Keratinocyte (primary cell): ENCODE measurements around the gene TFEC. TPM values are rescaled to one million over a fixed set of nuclear protein-coding genes. Genes with fewer than 3 reads are reported as not detected.

Source experiments
- DNase-seq: peaks from one replicate; pipeline ENCODE4 v3.0.0-alpha.2; 2011; ENCODE audit warnings: low read depth, missing footprints, low spot score
- FAIRE-seq: peaks from 2 replicates; lab custom pipeline; 2011; peaks lifted over from hg19 to GRCh38; lab: Jason Lieb, UNC
- H2AFZ ChIP-seq: 2 replicates; pipeline ENCODE4 v1.6.0; 2012; ENCODE audit warnings: low read length, control low read depth, inconsistent platforms; ENCODE audit not compliant: control insufficient read depth
- H3K27ac ChIP-seq: 2 replicates; pipeline ENCODE4 v1.5.1; 2011; ENCODE audit warnings: low read length; ENCODE audit not compliant: control insufficient read depth, insufficient read depth
- H3K27me3 ChIP-seq: 3 replicates; pipeline ENCODE4 v1.6.0; 2011; ENCODE audit warnings: low read length; ENCODE audit not compliant: control insufficient read depth, insufficient read depth; ENCODE audit errors: extremely low read depth
- H3K36me3 ChIP-seq, 2 experiments: 2 replicates in 1 of 2; 3 replicates in 1 of 2; pipeline ENCODE4 v1.5.1; 2011; ENCODE audit warnings: low read length in 2 of 2, mild to moderate bottlenecking in 1 of 2; ENCODE audit not compliant: control insufficient read depth in 2 of 2, insufficient read depth in 2 of 2; ENCODE audit errors: extremely low read depth in 1 of 2
- H3K4me1 ChIP-seq: 3 replicates; pipeline ENCODE4 v1.5.1; 2011; ENCODE audit warnings: low read length; ENCODE audit not compliant: control insufficient read depth, insufficient read depth; ENCODE audit errors: extremely low read depth
- H3K4me2 ChIP-seq: 3 replicates; pipeline ENCODE4 v1.6.0; 2011; ENCODE audit warnings: low read depth, low read length; ENCODE audit not compliant: control insufficient read depth, insufficient read depth; ENCODE audit errors: extremely low read depth
- H3K4me3 ChIP-seq, 3 experiments: fragments of 200-600 bp in 1 of 3; sonication (generic) in 1 of 3; 2 replicates in 2 of 3; 3 replicates in 1 of 3; pipeline ENCODE4 v1.5.1; 2011 to 2016; ENCODE audit warnings: low read length in 3 of 3, mild to moderate bottlenecking in 3 of 3, control low read depth in 2 of 3, inconsistent platforms in 1 of 3, low read depth in 1 of 3, mixed read lengths in 1 of 3, mixed run types in 1 of 3, moderate library complexity in 1 of 3; ENCODE audit not compliant: control insufficient read depth in 2 of 3, insufficient read depth in 2 of 3; ENCODE audit errors: extremely low read depth in 1 of 3
- H3K79me2 ChIP-seq: 2 replicates; pipeline ENCODE4 v1.6.0; 2012; ENCODE audit warnings: low read length; ENCODE audit not compliant: control insufficient read depth, insufficient read depth
- H3K9ac ChIP-seq: 3 replicates; pipeline ENCODE4 v1.6.0; 2011; ENCODE audit warnings: low read length; ENCODE audit not compliant: control insufficient read depth, insufficient read depth; ENCODE audit errors: extremely low read depth
- H3K9me1 ChIP-seq: 3 replicates; pipeline ENCODE4 v1.6.0; 2011; ENCODE audit warnings: low read length; ENCODE audit not compliant: control insufficient read depth, insufficient read depth; ENCODE audit errors: extremely low read depth
- H3K9me3 ChIP-seq: 2 replicates; pipeline ENCODE4 v1.5.1; 2012; ENCODE audit warnings: low read depth, low read length; ENCODE audit not compliant: control insufficient read depth
- H4K20me1 ChIP-seq: 3 replicates; pipeline ENCODE4 v1.6.0; 2011; ENCODE audit warnings: low read length; ENCODE audit not compliant: control insufficient read depth, insufficient read depth; ENCODE audit errors: extremely low read depth
- EZH2 ChIP-seq: IDR thresholded peaks from one replicate; pipeline ENCODE4 v1.6.1; 2012; ENCODE audit warnings: inconsistent platforms, mild to moderate bottlenecking, low read length, moderate library complexity
- dilution Hi-C: fragments of 300-500 bp; cut with MboI; formaldehyde crosslinking; loops from one replicate; pipeline ENCODE4 v1.7.0; 2020; ENCODE audit warnings: low sequenced_read_pairs; ENCODE audit not compliant: extremely low pct_ligation_motif_present
- polyA plus RNA-seq, 5 experiments: library from polyadenylated mRNA; depleted of rRNA in 3 of 5; stranded (reverse) in 3 of 5; stranded (forward) in 1 of 5; unstranded in 1 of 5; fragments of >200 nt; gene quantifications; 1 replicate in 1 of 5; 2 replicates in 3 of 5; 3 replicates in 1 of 5; pipeline versions ENCODE4 v1.2.1 to v1.2.3, GENCODE V29; 2011 to 2012; ENCODE audit warnings: missing spikeins in 2 of 5, low read depth in 1 of 5, low replicate concordance in 1 of 5
- TF ChIP-seq, protein P1 (sequence below), 3 experiments: IDR thresholded peaks in 1 of 3; conservative IDR thresholded peaks in 1 of 3; optimal IDR thresholded peaks in 1 of 3; 2 replicates in 2 of 3; 3 replicates in 1 of 3; pipeline versions ENCODE3 to v1.5.1; 2011; ENCODE audit warnings: low read length in 3 of 3, mild to moderate bottlenecking in 3 of 3, moderate library complexity in 2 of 3, control low read depth in 1 of 3, inconsistent platforms in 1 of 3; ENCODE audit not compliant: insufficient read depth in 2 of 3; ENCODE audit errors: extremely low read depth in 1 of 3

Gene TFEC
- polyA plus RNA-seq, 1 donor (not counting 4 experiments of a cell fraction or from before 2014, with no cell fraction given), result 0.08 TPM

DNA sequence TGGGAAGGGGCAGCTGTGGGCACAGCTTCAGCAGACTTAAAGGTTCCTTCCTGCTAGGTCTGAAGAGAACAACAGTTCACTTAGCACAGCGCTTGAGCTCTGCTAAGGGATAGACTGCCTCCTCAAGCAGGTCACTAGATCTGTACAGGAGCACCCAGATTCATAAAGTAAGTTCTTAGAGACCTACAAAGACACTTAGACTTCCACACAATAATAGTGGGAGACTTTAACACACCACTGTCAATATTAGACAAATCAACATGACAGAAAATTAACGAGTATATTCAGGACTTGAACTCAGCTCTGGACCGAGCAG, 140.9 kb downstream of the TFEC start:
- dilution Hi-C loops, result no loop called here
- Histone ChIP-seq H3K4me2 (no peak overlapping the region), H3K4me3 (no peak overlapping the region), H4K20me1 (no peaks in the 10 kb centered on the region), H3K27ac (no peak overlapping the region), H3K36me3 (no peaks in the 10 kb centered on the region), H3K79me2 (no peaks in the 10 kb centered on the region), H3K9ac (no peak overlapping the region), H3K9me3 (no peaks in the 10 kb centered on the region), H2AFZ (no peak overlapping the region), H3K27me3 (no peaks in the 10 kb centered on the region), H3K4me1 (no peaks in the 10 kb centered on the region), H3K9me1 (no peaks in the 10 kb centered on the region)
- TF ChIP-seq, protein P1, sequence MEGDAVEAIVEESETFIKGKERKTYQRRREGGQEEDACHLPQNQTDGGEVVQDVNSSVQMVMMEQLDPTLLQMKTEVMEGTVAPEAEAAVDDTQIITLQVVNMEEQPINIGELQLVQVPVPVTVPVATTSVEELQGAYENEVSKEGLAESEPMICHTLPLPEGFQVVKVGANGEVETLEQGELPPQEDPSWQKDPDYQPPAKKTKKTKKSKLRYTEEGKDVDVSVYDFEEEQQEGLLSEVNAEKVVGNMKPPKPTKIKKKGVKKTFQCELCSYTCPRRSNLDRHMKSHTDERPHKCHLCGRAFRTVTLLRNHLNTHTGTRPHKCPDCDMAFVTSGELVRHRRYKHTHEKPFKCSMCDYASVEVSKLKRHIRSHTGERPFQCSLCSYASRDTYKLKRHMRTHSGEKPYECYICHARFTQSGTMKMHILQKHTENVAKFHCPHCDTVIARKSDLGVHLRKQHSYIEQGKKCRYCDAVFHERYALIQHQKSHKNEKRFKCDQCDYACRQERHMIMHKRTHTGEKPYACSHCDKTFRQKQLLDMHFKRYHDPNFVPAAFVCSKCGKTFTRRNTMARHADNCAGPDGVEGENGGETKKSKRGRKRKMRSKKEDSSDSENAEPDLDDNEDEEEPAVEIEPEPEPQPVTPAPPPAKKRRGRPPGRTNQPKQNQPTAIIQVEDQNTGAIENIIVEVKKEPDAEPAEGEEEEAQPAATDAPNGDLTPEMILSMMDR (optimal IDR thresholded peaks at IDR 0.05 in 1 of 3, IDR thresholded peaks at IDR 0.05 in 1 of 3, conservative IDR thresholded peaks at IDR 0.05 in 1 of 3; ENCODE audit: extremely low read depth in 1 of 3, insufficient read depth in 2 of 3, low read length in 3 of 3), result no peak
- no peak for TF ChIP-seq EZH2
- FAIRE-seq, result no peak
- no peak for DNase-seq

DNA sequence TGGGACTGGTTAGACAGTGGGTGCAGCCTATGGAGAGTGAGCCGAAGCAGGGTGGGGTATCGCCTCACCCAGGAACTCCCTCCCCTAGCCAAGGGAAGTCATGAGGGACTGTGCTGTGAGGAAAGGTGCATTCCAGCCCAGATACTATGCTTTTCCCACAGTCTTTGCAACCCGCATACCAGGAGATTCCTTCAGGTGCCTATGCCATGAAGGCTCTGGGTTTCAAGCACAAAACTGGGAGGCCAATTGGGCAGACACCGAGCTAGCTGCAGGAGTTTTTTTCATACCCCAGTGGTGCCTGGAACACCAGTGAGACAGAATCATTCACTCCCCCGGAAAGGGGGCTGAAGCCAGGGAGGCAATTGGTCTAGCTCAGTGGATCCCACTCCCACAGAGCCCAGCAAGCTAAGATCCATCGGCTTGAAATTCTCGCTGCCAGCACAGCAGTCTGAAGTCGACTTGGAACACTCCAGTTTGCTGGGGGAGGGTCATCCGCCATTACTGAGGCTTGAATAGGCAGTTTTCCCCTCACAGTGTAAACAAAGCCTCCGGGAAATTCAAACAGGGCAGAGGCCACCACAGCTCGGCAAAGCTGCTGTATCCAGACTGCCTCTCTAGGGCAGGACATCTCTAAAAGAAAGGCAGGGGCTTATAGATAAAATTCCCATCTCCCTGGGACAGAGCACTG, 141.4 kb downstream of the TFEC start:
- Histone ChIP-seq H2AFZ (no peak overlapping the region), H3K4me3 (no peak overlapping the region), H3K79me2 (no peaks in the 10 kb centered on the region), H3K9me3 (no peaks in the 10 kb centered on the region), H3K9ac (no peak overlapping the region), H3K9me1 (no peaks in the 10 kb centered on the region), H3K4me1 (no peaks in the 10 kb centered on the region), H3K36me3 (no peaks in the 10 kb centered on the region), H4K20me1 (no peaks in the 10 kb centered on the region), H3K27ac (no peak overlapping the region), H3K4me2 (no peak overlapping the region), H3K27me3 (no peaks in the 10 kb centered on the region)
- dilution Hi-C loops, result no loop called here
- TF ChIP-seq, protein P1 (optimal IDR thresholded peaks at IDR 0.05 in 1 of 3, IDR thresholded peaks at IDR 0.05 in 1 of 3, conservative IDR thresholded peaks at IDR 0.05 in 1 of 3; ENCODE audit: extremely low read depth in 1 of 3, insufficient read depth in 2 of 3, low read length in 3 of 3), result no peak
- no peak for TF ChIP-seq EZH2
- DNase-seq (no peak), FAIRE-seq (no peak)
